Measurements from ENCODE around the gene ANKRD37.

GRCh38 chr4:185392156-185392555 is 4.5 kb upstream of the ANKRD37 start:
- no peak for TF ChIP-seq CTCF (IDR thresholded peaks at IDR 0.05; ENCODE audit: low read depth, low read length, missing input control)
- no peak for TF ChIP-seq RAD21 (IDR thresholded peaks at IDR 0.05)
- TF ChIP-seq TAF1 (conservative IDR thresholded peaks at IDR 0.05), result no peak
- TF ChIP-seq, protein P1, sequence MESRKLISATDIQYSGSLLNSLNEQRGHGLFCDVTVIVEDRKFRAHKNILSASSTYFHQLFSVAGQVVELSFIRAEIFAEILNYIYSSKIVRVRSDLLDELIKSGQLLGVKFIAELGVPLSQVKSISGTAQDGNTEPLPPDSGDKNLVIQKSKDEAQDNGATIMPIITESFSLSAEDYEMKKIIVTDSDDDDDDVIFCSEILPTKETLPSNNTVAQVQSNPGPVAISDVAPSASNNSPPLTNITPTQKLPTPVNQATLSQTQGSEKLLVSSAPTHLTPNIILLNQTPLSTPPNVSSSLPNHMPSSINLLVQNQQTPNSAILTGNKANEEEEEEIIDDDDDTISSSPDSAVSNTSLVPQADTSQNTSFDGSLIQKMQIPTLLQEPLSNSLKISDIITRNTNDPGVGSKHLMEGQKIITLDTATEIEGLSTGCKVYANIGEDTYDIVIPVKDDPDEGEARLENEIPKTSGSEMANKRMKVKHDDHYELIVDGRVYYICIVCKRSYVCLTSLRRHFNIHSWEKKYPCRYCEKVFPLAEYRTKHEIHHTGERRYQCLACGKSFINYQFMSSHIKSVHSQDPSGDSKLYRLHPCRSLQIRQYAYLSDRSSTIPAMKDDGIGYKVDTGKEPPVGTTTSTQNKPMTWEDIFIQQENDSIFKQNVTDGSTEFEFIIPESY (IDR thresholded peaks at IDR 0.05), result no peak
- no peak for TF ChIP-seq ATF3 (IDR thresholded peaks at IDR 0.05)
- no peak for TF ChIP-seq HNF4G (IDR thresholded peaks at IDR 0.05)
- TF ChIP-seq MAX (IDR thresholded peaks at IDR 0.05), result no peak
